HepG2 (cell line): ENCODE results near the gene RAB3B. TPM values are rescaled to one million over a fixed set of nuclear protein-coding genes. Genes with fewer than 3 reads are reported as not detected.

ENCODE experiments used
- CREM ChIP-seq, 2 experiments: sonication (generic) in 1 of 2; formaldehyde crosslinking in 1 of 2; IDR thresholded peaks; 2 replicates each; pipeline versions ENCODE4 v1.4.0 to v1.6.1; 2016 to 2020; ENCODE audit warnings: antibody characterized with exemption in 1 of 2, mild to moderate bottlenecking in 1 of 2, missing genetic modification reagents in 1 of 2
- ERF ChIP-seq: IDR thresholded peaks from 2 replicates; pipeline ENCODE4 v1.6.1; 2018; ENCODE audit warnings: missing biosample characterization, missing genetic modification reagents
- FOXA3 ChIP-seq: IDR thresholded peaks from 2 replicates; pipeline ENCODE4 v1.6.1; 2016; ENCODE audit warnings: missing genetic modification reagents, missing compliant biosample characterization
- HMGXB3 ChIP-seq: sonication (generic); formaldehyde crosslinking; IDR thresholded peaks from 2 replicates; pipeline ENCODE4 v1.4.0; 2020; ENCODE audit warnings: missing genetic modification reagents, borderline replicate concordance
- MIXL1 ChIP-seq: IDR thresholded peaks from 2 replicates; pipeline ENCODE4 v1.6.1; 2016
- NFYB ChIP-seq: sonication (generic); formaldehyde crosslinking; IDR thresholded peaks from 2 replicates; pipeline ENCODE4 v1.4.0; 2020; ENCODE audit warnings: missing genetic modification reagents
- ONECUT2 ChIP-seq: sonication (generic); formaldehyde crosslinking; IDR thresholded peaks from 2 replicates; pipeline ENCODE4 v1.4.0; 2020; ENCODE audit warnings: missing genetic modification reagents
- PHF8 ChIP-seq: sonication (generic); formaldehyde crosslinking; IDR thresholded peaks from 2 replicates; pipeline ENCODE4 v1.5.0; 2020; ENCODE audit warnings: missing genetic modification reagents
- SNAPC4 ChIP-seq: sonication (generic); formaldehyde crosslinking; IDR thresholded peaks from 2 replicates; pipeline ENCODE4 v1.4.0; 2020; ENCODE audit warnings: mild to moderate bottlenecking, missing genetic modification reagents
- TBP ChIP-seq: sonication (generic); formaldehyde crosslinking; IDR thresholded peaks from 2 replicates; pipeline ENCODE4 v1.5.0; 2020; ENCODE audit warnings: missing genetic modification reagents
- ZBTB14 ChIP-seq: sonication (generic); formaldehyde crosslinking; IDR thresholded peaks from 2 replicates; pipeline ENCODE4 v1.4.0; 2020; ENCODE audit warnings: missing genetic modification reagents
- ZBTB2 ChIP-seq: sonication (generic); formaldehyde crosslinking; IDR thresholded peaks from 2 replicates; pipeline ENCODE4 v1.8.0; 2022; ENCODE audit warnings: low read depth, missing genetic modification reagents
- ZKSCAN5 ChIP-seq: sonication (generic); formaldehyde crosslinking; IDR thresholded peaks from 2 replicates; pipeline ENCODE4 v1.5.1; 2020; ENCODE audit warnings: mild to moderate bottlenecking, missing genetic modification reagents
- polyA plus RNA-seq, 8 experiments: library from polyadenylated mRNA; depleted of rRNA in 3 of 8; stranded (reverse) in 7 of 8; unstranded in 1 of 8; fragments of >200 nt; fragmentation: Illumina TruSeq in 4 of 8; extraction: Trizol in 4 of 8; gene quantifications; 2 replicates each; pipeline versions ENCODE4 v1.2.1 to v1.2.3, GENCODE V29; 2011 to 2016; ENCODE audit warnings: low read depth in 4 of 8, missing spikeins in 1 of 8, mixed read lengths in 1 of 8; ENCODE audit not compliant: insufficient read depth in 1 of 8
- total RNA-seq, 5 experiments: library from RNA; depleted of rRNA; stranded (reverse); fragments of >200 nt; fragmentation: Illumina TruSeq; extraction: Trizol; gene quantifications; 2 replicates each; pipeline ENCODE4 v1.2.3, GENCODE V29; 2016; ENCODE audit warnings: low read depth in 1 of 5

The RAB3B gene
- total and polyA plus RNA-seq, 2 of the 13 experiments (the other 11 are each of a cell fraction or from before 2014, with no cell fraction given), result 1.0 to 1.2 TPM

GRCh38 chr1:52037402-52037814 lies 46.9 kb upstream of the RAB3B start (continued):
- peak; percentile 99 for TF ChIP-seq FOXA3 (CRISPR knock-in tag)
- TF ChIP-seq ZBTB14 (CRISPR knock-in tag), result no peak
- no peak for TF ChIP-seq ZKSCAN5
- peak; percentile 91 for TF ChIP-seq MIXL1 (CRISPR knock-in tag)
- peak; percentile 66; the same call in 1 of the 2 replicates for TF ChIP-seq ONECUT2
- TF ChIP-seq PHF8, result no peak
- no peak for TF ChIP-seq ZBTB2 (CRISPR knock-in tag)
- no peak for TF ChIP-seq SNAPC4 (CRISPR knock-in tag)
- peak; percentile 93 for TF ChIP-seq HMGXB3
- peak; percentile 85 for TF ChIP-seq CREM (IDR thresholded peaks at IDR 0.05)
- no peak for TF ChIP-seq CREM (CRISPR knock-in tag; IDR thresholded peaks at IDR 0.05)
- peak; percentile 96 for TF ChIP-seq ERF
- peak; percentile 66 for TF ChIP-seq NFYB (CRISPR knock-in tag)
- no peak for TF ChIP-seq TBP (CRISPR knock-in tag)
